Thoracic aorta (tissue), 2 donors: Measurements from ENCODE around the gene PRR19. TPM values are rescaled to one million over a fixed set of nuclear protein-coding genes. Genes with fewer than 3 reads are reported as not detected.
"Not testable (repeated sequence)": the region's sequence is repeated elsewhere in the genome, so short reads cannot be mapped to it uniquely, and the experiment has no call there.

ENCODE experiments used
- ATAC-seq: fragments of 150-250 bp; one replicate; pipeline ENCODE4 v1.8.0; 2017; ENCODE audit warnings: low read depth; ENCODE audit not compliant: insufficient number of reproducible peaks, low FRiP score
- DNase-seq: peaks from one replicate; pipeline ENCODE4 v3.0.0-alpha.2; 2020; ENCODE audit warnings: low spot score
- H3K27ac ChIP-seq, 2 donors: fragments of 200-600 bp; sonication (generic); 1 replicate in 1 of 2; 2 replicates in 1 of 2; pipeline ENCODE4 v1.5.1; 2016; ENCODE audit warnings: mild to moderate bottlenecking in 2 of 2, moderate library complexity in 2 of 2
- H3K27me3 ChIP-seq: fragments of 200-600 bp; sonication (generic); replicated peaks from 2 replicates; pipeline ENCODE4 v1.6.0; 2016; ENCODE audit warnings: mild to moderate bottlenecking; ENCODE audit not compliant: insufficient read depth
- H3K36me3 ChIP-seq: fragments of 200-600 bp; sonication (generic); one replicate; pipeline ENCODE4 v1.5.1; 2016
- H3K4me1 ChIP-seq, 2 donors: fragments of 200-600 bp; sonication (generic); 1 replicate in 1 of 2; 2 replicates in 1 of 2; pipeline versions ENCODE4 v1.5.1 to v1.6.0; 2016; ENCODE audit warnings: low read depth in 2 of 2, mild to moderate bottlenecking in 1 of 2; ENCODE audit not compliant: control insufficient read depth in 1 of 2
- H3K4me3 ChIP-seq: fragments of 200-600 bp; sonication (generic); 2 replicates; pipeline ENCODE4 v1.5.1; 2016; ENCODE audit warnings: mild to moderate bottlenecking
- H3K9me3 ChIP-seq: fragments of 200-600 bp; sonication (generic); 2 replicates; pipeline ENCODE4 v1.5.1; 2016
- total RNA-seq, 2 donors: library from RNA; depleted of rRNA; stranded (reverse); fragments of >200 nt; gene quantifications; one replicate each; pipeline versions ENCODE4 v1.1.0 to v1.2.3, GENCODE V29; 2016
- TF ChIP-seq, protein P1 (sequence below): fragments of 200-600 bp; sonication (generic); IDR thresholded peaks from one replicate; pipeline ENCODE4 v1.5.1; 2019; ENCODE audit warnings: antibody characterized with exemption

Gene PRR19
- total RNA-seq, 2 donors from 2014 or later, result not detected

- H3K27me3 ChIP-seq, result no peaks in the 10 kb centered on the region
- no peaks in the 10 kb centered on the region for H3K4me1 ChIP-seq
- no peak for ATAC-seq
- TF ChIP-seq, protein P1, sequence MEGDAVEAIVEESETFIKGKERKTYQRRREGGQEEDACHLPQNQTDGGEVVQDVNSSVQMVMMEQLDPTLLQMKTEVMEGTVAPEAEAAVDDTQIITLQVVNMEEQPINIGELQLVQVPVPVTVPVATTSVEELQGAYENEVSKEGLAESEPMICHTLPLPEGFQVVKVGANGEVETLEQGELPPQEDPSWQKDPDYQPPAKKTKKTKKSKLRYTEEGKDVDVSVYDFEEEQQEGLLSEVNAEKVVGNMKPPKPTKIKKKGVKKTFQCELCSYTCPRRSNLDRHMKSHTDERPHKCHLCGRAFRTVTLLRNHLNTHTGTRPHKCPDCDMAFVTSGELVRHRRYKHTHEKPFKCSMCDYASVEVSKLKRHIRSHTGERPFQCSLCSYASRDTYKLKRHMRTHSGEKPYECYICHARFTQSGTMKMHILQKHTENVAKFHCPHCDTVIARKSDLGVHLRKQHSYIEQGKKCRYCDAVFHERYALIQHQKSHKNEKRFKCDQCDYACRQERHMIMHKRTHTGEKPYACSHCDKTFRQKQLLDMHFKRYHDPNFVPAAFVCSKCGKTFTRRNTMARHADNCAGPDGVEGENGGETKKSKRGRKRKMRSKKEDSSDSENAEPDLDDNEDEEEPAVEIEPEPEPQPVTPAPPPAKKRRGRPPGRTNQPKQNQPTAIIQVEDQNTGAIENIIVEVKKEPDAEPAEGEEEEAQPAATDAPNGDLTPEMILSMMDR, result no peak
- no peak for DNase-seq
- H3K36me3 ChIP-seq, result peaks cover 13% of the 10 kb centered on the region
- H3K9me3 ChIP-seq, result no peaks in the 10 kb centered on the region
- no peak overlapping the region for H3K27ac ChIP-seq
- no peak overlapping the region for H3K4me3 ChIP-seq
Measured at GRCh38 chr19:42334697-42335373, 32.9 kb downstream of the PRR19 start.

DNA sequence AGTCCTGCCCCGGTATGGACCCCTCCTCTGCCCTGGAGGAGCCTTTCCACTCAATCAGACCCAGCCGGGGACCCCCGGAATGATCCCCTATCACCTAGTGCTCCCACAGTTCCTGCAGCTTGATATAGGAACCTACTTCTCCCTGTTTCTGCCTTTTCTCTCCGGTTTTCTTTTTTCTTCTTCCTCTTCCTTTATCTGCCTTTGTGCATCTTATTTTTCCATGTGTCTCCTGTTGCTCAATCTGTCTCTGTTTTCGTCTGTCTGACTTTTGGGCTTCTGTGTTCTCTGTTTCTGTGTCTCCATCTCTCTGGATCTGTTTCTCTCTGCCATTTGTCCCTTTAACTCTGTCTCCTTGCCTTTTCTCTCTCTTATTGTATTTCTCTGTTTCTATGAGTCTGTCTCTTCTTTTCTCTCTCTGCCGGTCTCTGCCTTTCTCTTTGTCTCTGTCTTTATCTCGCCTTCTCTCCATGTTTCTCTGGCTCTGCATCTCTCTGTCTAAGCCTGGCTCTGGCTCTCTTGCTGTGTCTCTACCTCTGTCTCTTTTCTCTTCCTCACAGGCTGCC, 33.5 kb downstream of the PRR19 start:
- TF ChIP-seq, protein P1, result no peak
- H3K27ac ChIP-seq, result no peak overlapping the region
- DNase-seq, result no peak
- H3K4me3 ChIP-seq, result no peak overlapping the region
- H3K9me3 ChIP-seq, result no peaks in the 10 kb centered on the region
- ATAC-seq, result no peak
- peaks cover 13% of the 10 kb centered on the region for H3K36me3 ChIP-seq
- no peaks in the 10 kb centered on the region for H3K4me1 ChIP-seq
- H3K27me3 ChIP-seq, result no peaks in the 10 kb centered on the region

DNA sequence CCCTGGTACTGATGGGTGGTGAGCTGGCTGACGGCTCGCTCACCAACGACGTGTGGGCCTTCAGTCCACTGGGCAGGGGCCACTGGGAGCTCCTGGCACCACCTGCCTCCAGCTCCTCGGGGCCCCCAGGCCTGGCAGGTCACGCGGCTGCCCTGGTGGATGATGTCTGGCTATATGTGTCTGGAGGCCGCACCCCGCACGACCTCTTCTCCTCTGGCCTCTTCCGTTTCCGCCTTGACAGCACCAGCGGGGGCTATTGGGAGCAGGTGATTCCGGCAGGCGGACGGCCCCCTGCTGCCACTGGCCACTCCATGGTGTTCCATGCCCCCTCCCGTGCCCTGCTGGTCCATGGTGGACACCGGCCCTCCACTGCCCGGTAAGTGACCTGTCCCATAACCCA, 34.0 kb downstream of the PRR19 start:
- Histone ChIP-seq H3K27ac (no peak overlapping the region), H3K36me3 (peaks cover 13% of the 10 kb centered on the region), H3K4me3 (no peak overlapping the region), H3K27me3 (no peaks in the 10 kb centered on the region), H3K4me1 (no peaks in the 10 kb centered on the region), H3K9me3 (no peaks in the 10 kb centered on the region)
- DNase-seq (no peak), ATAC-seq (no peak)
- TF ChIP-seq, protein P1, result no peak

GRCh38 chr19:42339126-42339860, 37.4 kb downstream of the PRR19 start:
- H3K9me3 ChIP-seq, H3K27me3 ChIP-seq, H3K4me3 ChIP-seq, DNase-seq, H3K27ac ChIP-seq, H3K4me1 ChIP-seq, ATAC-seq: not testable (repeated sequence)
- H3K36me3 ChIP-seq, result peaks cover 20% of the 10 kb centered on the region

DNA sequence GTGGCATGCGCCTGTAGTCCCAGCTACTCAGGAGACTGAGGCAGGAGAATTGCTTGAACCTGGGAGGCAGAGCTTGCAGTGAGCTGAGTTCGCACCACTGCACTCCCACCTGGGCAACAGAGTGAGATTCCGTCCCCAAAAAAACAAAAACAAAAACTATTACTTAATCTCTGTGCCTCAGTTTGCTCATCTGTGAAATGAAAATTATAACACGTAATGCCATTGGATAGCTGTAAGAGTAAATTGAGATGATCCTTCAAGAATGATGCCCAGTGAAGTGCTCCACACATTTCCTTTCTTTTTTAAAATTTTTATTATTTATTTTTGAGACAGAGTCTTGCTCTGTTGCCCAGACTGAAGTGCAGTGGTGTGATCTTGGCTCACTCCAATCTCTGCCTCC, 38.0 kb downstream of the PRR19 start:
- not testable (repeated sequence) for H3K4me1 ChIP-seq, H3K27me3 ChIP-seq, DNase-seq, ATAC-seq, H3K4me3 ChIP-seq, H3K9me3 ChIP-seq, H3K27ac ChIP-seq
- peaks cover 23% of the 10 kb centered on the region for H3K36me3 ChIP-seq

DNA sequence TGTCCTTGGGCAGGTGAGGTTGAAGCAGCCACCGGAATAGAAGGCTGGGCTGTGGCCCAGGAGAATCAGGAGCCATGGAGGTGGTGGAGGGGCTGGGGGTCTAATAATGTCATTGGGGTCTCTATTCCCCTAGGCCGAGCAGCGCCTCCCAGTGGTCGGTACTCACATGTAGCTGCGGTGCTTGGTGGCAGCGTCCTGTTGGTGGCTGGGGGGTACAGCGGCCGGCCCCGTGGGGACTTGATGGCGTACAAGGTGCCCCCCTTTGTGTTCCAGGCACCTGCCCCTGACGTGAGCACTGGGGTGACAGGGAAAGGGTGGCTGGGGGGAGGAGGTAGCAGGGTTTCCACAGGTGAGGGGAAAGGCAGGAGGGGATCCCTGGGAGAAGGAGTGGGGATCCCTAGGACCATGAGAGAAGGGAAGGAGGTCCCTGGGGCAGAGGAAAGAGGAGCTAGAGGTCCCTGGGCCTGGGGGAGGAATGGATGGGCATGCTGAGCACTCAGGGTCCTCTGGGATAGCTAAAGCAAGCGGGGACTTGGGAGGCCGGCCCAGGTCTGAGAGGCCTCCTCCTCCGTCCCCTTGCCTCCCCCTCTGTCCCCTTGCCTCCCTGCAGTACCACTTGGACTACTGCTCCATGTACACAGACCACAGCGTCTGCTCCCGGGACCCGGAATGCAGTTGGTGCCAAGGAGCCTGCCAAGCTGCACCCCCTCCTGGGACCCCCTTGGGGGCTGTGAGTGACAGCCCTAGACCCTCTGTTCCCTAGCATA, 41.6 kb downstream of the PRR19 start:
- ATAC-seq (no peak), DNase-seq (no peak)
- Histone ChIP-seq H3K36me3 (peaks cover 10% of the 10 kb centered on the region), H3K27me3 (no peaks in the 10 kb centered on the region), H3K27ac (no peak overlapping the region), H3K4me3 (no peak overlapping the region), H3K4me1 (no peaks in the 10 kb centered on the region), H3K9me3 (no peaks in the 10 kb centered on the region)
- TF ChIP-seq, protein P1, result no peak
